Heart left ventricle (tissue), 13 donors: ENCODE data around the gene ANKK1.

ENCODE experiments used
- CTCF ChIP-seq, 12 donors: fragments of 200-600 bp; sonication (generic) in 4 of 12; IDR thresholded peaks; one replicate each; pipeline versions ENCODE4 v1.5.0 to v1.8.0; 2018 to 2022; ENCODE audit warnings: antibody characterized with exemption in 12 of 12, mild to moderate bottlenecking in 5 of 12
- POLR2A ChIP-seq, 2 donors: fragments of 450-650 bp; IDR thresholded peaks; one replicate each; pipeline ENCODE4 v1.6.1; 2017; ENCODE audit warnings: antibody characterized with exemption in 2 of 2, mild to moderate bottlenecking in 2 of 2, moderate library complexity in 2 of 2
- donor health status: ischemic (EF 13 %, LVEDD 7.1; RV severe dilation, severe dysfunction).
- donor health status: DM: no; HTN: yes; CAD: no.
- donor health status: DM: no; HTN: no; CAD: no.
- donor health status: ischemic (EF 25% LVEDD 6.9; RV normal size, moderate dysfunction).
- donor health status: ischemic (EF 25% LVEDD 5.7; RV mildly dilated, moderate dysfunction).
- donor health status: ischemic (EF 35%, LVEDD 5.7; RV mildly dilated, moderate dysfunction).
- donor health status: nonischemic (EF 11% LVEDD 7.7; RV severe dilation, severe dysfunction).
- donor health status: DM: yes; HTN: yes; CAD: no.
- donor health status: PGD.
- donor health status: ischemic (EF 29% LVEDD 5.4; RV normal size, mild dysfunction).
- donor health status: nonischemic (EF 23%, LVEDD 6.1; RV moderate dilation, normal function).

GRCh38 chr11:113373306-113373705 lies 14.3 kb upstream of the ANKK1 start:
- TF ChIP-seq POLR2A (IDR thresholded peaks at IDR 0.05) (no peak), CTCF (IDR thresholded peaks at IDR 0.05) (no peak)
